Tibial nerve (tissue), 4 donors: ENCODE results near the gene NSD2.

Experiments
- EP300 ChIP-seq, 2 donors: sonication (generic); formaldehyde crosslinking; IDR thresholded peaks; one replicate each; pipeline ENCODE4 v1.6.1; 2017; ENCODE audit warnings: antibody characterized with exemption in 2 of 2, mild to moderate bottlenecking in 1 of 2
- POLR2A ChIP-seq, 2 donors: fragments of 450-650 bp; IDR thresholded peaks; one replicate each; pipeline ENCODE4 v1.6.1; 2017; ENCODE audit warnings: antibody characterized with exemption in 2 of 2, mild to moderate bottlenecking in 2 of 2, moderate library complexity in 2 of 2
- TF ChIP-seq, protein P1 (sequence below), 5 experiments: fragments of 200-600 bp in 3 of 5; fragments of 450-650 bp in 2 of 5; sonication (generic) in 3 of 5; IDR thresholded peaks; one replicate each; pipeline ENCODE4 v1.5.1; 2016 to 2019; ENCODE audit warnings: antibody characterized with exemption in 5 of 5, mild to moderate bottlenecking in 3 of 5, moderate library complexity in 2 of 5

- TF ChIP-seq, protein P1, sequence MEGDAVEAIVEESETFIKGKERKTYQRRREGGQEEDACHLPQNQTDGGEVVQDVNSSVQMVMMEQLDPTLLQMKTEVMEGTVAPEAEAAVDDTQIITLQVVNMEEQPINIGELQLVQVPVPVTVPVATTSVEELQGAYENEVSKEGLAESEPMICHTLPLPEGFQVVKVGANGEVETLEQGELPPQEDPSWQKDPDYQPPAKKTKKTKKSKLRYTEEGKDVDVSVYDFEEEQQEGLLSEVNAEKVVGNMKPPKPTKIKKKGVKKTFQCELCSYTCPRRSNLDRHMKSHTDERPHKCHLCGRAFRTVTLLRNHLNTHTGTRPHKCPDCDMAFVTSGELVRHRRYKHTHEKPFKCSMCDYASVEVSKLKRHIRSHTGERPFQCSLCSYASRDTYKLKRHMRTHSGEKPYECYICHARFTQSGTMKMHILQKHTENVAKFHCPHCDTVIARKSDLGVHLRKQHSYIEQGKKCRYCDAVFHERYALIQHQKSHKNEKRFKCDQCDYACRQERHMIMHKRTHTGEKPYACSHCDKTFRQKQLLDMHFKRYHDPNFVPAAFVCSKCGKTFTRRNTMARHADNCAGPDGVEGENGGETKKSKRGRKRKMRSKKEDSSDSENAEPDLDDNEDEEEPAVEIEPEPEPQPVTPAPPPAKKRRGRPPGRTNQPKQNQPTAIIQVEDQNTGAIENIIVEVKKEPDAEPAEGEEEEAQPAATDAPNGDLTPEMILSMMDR (IDR thresholded peaks at IDR 0.05) = no peak
- TF ChIP-seq POLR2A (IDR thresholded peaks at IDR 0.05) (no peak), EP300 (IDR thresholded peaks at IDR 0.05) (peak in 1 of 2 donors; percentile 37)
Observed at GRCh38 chr4:1843852-1844251, 27.3 kb upstream of the NSD2 start.
